ENCODE measurements around the gene CELF2.

CELF2 gene

GRCh38 chr10:11161096-11161495 lies 143.4 kb downstream of the CELF2 start:
- Histone ChIP-seq H3K4me2 (ENCODE audit: low read depth, low read length, poor library complexity, severe bottlenecking) (no peak overlapping the region), H3K9ac (ENCODE audit: low read length) (no peak overlapping the region)

GRCh38 chr10:11161910-11162309 lies 144.2 kb downstream of the CELF2 start:
- no peak overlapping the region for H3K9ac ChIP-seq (ENCODE audit: low read length)
- no peak for TF ChIP-seq EZH2phosphoT487 (conservative IDR thresholded peaks at IDR 0.05; ENCODE audit: low read length)
- TF ChIP-seq, protein P1, sequence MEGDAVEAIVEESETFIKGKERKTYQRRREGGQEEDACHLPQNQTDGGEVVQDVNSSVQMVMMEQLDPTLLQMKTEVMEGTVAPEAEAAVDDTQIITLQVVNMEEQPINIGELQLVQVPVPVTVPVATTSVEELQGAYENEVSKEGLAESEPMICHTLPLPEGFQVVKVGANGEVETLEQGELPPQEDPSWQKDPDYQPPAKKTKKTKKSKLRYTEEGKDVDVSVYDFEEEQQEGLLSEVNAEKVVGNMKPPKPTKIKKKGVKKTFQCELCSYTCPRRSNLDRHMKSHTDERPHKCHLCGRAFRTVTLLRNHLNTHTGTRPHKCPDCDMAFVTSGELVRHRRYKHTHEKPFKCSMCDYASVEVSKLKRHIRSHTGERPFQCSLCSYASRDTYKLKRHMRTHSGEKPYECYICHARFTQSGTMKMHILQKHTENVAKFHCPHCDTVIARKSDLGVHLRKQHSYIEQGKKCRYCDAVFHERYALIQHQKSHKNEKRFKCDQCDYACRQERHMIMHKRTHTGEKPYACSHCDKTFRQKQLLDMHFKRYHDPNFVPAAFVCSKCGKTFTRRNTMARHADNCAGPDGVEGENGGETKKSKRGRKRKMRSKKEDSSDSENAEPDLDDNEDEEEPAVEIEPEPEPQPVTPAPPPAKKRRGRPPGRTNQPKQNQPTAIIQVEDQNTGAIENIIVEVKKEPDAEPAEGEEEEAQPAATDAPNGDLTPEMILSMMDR (IDR thresholded peaks at IDR 0.05; ENCODE audit: insufficient read depth, low read length, poor library complexity, severe bottlenecking): no peak
- H3F3A ChIP-seq (ENCODE audit: insufficient read depth): peaks cover 13% of the 10 kb centered on the region
- H4K20me1 ChIP-seq (ENCODE audit: low read depth, low read length): no peaks in the 10 kb centered on the region
- no peaks in the 10 kb centered on the region for H3K27me3 ChIP-seq (ENCODE audit: low read length)
- H3K36me3 ChIP-seq (ENCODE audit: low read length): no peaks in the 10 kb centered on the region
- no peak overlapping the region for H3K4me2 ChIP-seq (ENCODE audit: low read depth, low read length, poor library complexity, severe bottlenecking)
- no peak overlapping the region for H3K27ac ChIP-seq (ENCODE audit: low read depth, low read length)
- H2AFZ ChIP-seq (ENCODE audit: low read depth, low read length, severe bottlenecking): no peak overlapping the region
- H3K9me3 ChIP-seq (ENCODE audit: insufficient read depth, low read length): no peaks in the 10 kb centered on the region
- H3K9me2 ChIP-seq (replicated peaks; ENCODE audit: insufficient read depth, low read length): no peaks in the 10 kb centered on the region
- H3K4me3 ChIP-seq (ENCODE audit: insufficient read depth, low read length, poor library complexity, severe bottlenecking): no peak overlapping the region
- H3K79me2 ChIP-seq (ENCODE audit: insufficient read depth, low read length): no peaks in the 10 kb centered on the region

More at GRCh38 chr10:11161096-11161495, 143.4 kb downstream of the CELF2 start:
- Histone ChIP-seq H3F3A (ENCODE audit: insufficient read depth) (peaks cover 13% of the 10 kb centered on the region), H3K36me3 (ENCODE audit: low read length) (no peaks in the 10 kb centered on the region), H3K27ac (ENCODE audit: low read depth, low read length) (no peak overlapping the region), H3K4me3 (ENCODE audit: insufficient read depth, low read length, poor library complexity, severe bottlenecking) (no peak overlapping the region), H3K9me2 (replicated peaks; ENCODE audit: insufficient read depth, low read length) (no peaks in the 10 kb centered on the region), H2AFZ (ENCODE audit: low read depth, low read length, severe bottlenecking) (no peak overlapping the region), H3K9me3 (ENCODE audit: insufficient read depth, low read length) (no peaks in the 10 kb centered on the region), H3K27me3 (ENCODE audit: low read length) (no peaks in the 10 kb centered on the region), H3K79me2 (ENCODE audit: insufficient read depth, low read length) (no peaks in the 10 kb centered on the region), H4K20me1 (ENCODE audit: low read depth, low read length) (no peaks in the 10 kb centered on the region)
- TF ChIP-seq, protein P1 (IDR thresholded peaks at IDR 0.05; ENCODE audit: insufficient read depth, low read length, poor library complexity, severe bottlenecking): no peak
- TF ChIP-seq EZH2phosphoT487 (conservative IDR thresholded peaks at IDR 0.05; ENCODE audit: low read length): no peak

- Histone ChIP-seq H3K27ac (ENCODE audit: low read depth, low read length) (peak overlapping the region; percentile 80), H2AFZ (ENCODE audit: low read depth, low read length, severe bottlenecking) (no peak overlapping the region), H3K9me3 (ENCODE audit: insufficient read depth, low read length) (no peaks in the 10 kb centered on the region), H3F3A (ENCODE audit: insufficient read depth) (peaks cover 13% of the 10 kb centered on the region), H3K9me2 (replicated peaks; ENCODE audit: insufficient read depth, low read length) (no peaks in the 10 kb centered on the region), H3K79me2 (ENCODE audit: insufficient read depth, low read length) (no peaks in the 10 kb centered on the region), H3K36me3 (ENCODE audit: low read length) (no peaks in the 10 kb centered on the region), H3K4me3 (ENCODE audit: insufficient read depth, low read length, poor library complexity, severe bottlenecking) (peak overlapping the region; percentile 80), H3K4me2 (ENCODE audit: low read depth, low read length, poor library complexity, severe bottlenecking) (peak overlapping the region; percentile 75), H3K27me3 (ENCODE audit: low read length) (no peaks in the 10 kb centered on the region), H3K9ac (ENCODE audit: low read length) (peak overlapping the region; percentile 65), H4K20me1 (ENCODE audit: low read depth, low read length) (no peaks in the 10 kb centered on the region)
- TF ChIP-seq, protein P1 (IDR thresholded peaks at IDR 0.05; ENCODE audit: insufficient read depth, low read length, poor library complexity, severe bottlenecking): no peak
- no peak for TF ChIP-seq EZH2phosphoT487 (conservative IDR thresholded peaks at IDR 0.05; ENCODE audit: low read length)
Observed at GRCh38 chr10:11162828-11163599, 145.3 kb downstream of the CELF2 start.

Measured in SU-DHL-6 (cell line).